ENCODE results near the gene FOXP1. TPM values are rescaled to one million over a fixed set of nuclear protein-coding genes. Genes with fewer than 3 reads are reported as not detected.

Gene FOXP1
- total RNA-seq, 1 donor from 2014 or later = 195 TPM

DNA sequence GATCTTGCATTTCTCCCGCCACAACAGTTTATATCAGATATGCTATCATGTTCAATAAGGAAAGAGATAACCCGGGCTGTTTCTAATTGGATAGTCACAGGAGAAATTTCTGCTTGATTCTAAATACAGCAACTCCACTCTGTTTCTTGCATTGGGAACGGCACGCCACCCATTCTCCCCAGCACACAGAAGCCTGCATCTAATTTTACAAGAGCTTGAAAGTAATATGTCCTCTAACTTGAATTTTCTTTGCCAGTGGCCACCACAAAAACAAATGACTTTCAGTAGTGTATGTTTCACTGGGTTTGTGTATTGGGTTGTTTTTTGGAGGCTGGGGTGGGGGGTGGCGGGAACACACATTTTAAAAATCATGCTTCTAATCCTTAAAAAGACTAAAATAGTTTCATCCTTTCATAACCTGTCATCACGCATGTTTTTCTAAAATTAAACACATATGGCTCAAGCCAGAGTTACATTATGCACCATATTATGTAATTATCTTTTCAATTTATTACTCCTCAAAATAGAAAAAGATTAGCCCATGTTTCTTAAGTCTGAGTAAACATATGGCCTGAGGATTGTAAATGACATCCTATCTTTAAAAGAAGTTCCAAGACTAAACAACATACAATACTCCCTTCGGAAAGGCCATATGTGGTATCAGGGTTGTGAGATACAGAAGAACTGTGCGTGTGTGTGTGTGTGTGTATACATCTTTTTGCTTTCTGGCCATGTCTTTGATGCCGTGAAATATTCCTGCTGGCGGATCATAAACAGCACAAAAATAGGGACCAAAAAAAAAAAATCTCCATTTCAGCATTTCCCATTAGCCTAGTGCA lies 176.3 kb downstream of the FOXP1 start:
- H3K4me1 Mint-ChIP-seq (ENCODE audit: unreplicated experiment) = peaks cover 23% of the 10 kb centered on the region
- H3K27ac Mint-ChIP-seq (ENCODE audit: unreplicated experiment) = peak overlapping the region; percentile 23
- no peak for DNase-seq (ENCODE audit: extremely low spot score, unreplicated experiment)
- H3K4me3 Mint-ChIP-seq (ENCODE audit: unreplicated experiment) = no peak overlapping the region
- no peaks in the 10 kb centered on the region for H3K27me3 Mint-ChIP-seq (ENCODE audit: unreplicated experiment)
- TF ChIP-seq, protein P1, sequence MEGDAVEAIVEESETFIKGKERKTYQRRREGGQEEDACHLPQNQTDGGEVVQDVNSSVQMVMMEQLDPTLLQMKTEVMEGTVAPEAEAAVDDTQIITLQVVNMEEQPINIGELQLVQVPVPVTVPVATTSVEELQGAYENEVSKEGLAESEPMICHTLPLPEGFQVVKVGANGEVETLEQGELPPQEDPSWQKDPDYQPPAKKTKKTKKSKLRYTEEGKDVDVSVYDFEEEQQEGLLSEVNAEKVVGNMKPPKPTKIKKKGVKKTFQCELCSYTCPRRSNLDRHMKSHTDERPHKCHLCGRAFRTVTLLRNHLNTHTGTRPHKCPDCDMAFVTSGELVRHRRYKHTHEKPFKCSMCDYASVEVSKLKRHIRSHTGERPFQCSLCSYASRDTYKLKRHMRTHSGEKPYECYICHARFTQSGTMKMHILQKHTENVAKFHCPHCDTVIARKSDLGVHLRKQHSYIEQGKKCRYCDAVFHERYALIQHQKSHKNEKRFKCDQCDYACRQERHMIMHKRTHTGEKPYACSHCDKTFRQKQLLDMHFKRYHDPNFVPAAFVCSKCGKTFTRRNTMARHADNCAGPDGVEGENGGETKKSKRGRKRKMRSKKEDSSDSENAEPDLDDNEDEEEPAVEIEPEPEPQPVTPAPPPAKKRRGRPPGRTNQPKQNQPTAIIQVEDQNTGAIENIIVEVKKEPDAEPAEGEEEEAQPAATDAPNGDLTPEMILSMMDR (IDR thresholded peaks at IDR 0.05) = no peak
- H3K36me3 Mint-ChIP-seq (ENCODE audit: unreplicated experiment) = peaks cover 4% of the 10 kb centered on the region
- H3K9me3 Mint-ChIP-seq (ENCODE audit: unreplicated experiment) = peaks cover 3% of the 10 kb centered on the region

DNA sequence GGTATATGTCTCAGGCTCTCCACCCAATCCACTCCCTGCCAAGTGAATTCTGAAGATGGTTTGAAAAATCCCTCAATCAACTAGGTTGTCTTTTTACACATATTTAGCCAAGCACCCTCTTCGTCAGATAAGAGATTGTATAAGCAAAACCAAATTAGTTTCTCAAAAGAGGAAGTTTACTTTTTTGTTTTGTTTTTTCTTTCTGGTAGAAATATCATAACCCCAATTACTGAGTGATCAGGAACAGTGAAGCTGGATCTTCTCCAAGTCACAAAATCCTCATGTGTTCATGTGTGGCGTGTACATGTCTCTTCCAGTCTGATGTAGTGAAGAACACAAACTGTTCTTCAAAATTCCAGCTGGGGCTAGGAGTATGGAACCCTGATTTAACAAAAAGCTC lies 180.6 kb downstream of the FOXP1 start:
- peaks cover 3% of the 10 kb centered on the region for H3K9me3 Mint-ChIP-seq (ENCODE audit: unreplicated experiment)
- H3K27ac Mint-ChIP-seq (ENCODE audit: unreplicated experiment) = peak overlapping the region; percentile 20
- TF ChIP-seq, protein P1 (IDR thresholded peaks at IDR 0.05) = no peak
- H3K4me1 Mint-ChIP-seq (ENCODE audit: unreplicated experiment) = peaks cover 34% of the 10 kb centered on the region
- no peak for DNase-seq (ENCODE audit: extremely low spot score, unreplicated experiment)
- no peaks in the 10 kb centered on the region for H3K27me3 Mint-ChIP-seq (ENCODE audit: unreplicated experiment)
- no peak overlapping the region for H3K4me3 Mint-ChIP-seq (ENCODE audit: unreplicated experiment)
- peaks cover 4% of the 10 kb centered on the region for H3K36me3 Mint-ChIP-seq (ENCODE audit: unreplicated experiment)

DNA sequence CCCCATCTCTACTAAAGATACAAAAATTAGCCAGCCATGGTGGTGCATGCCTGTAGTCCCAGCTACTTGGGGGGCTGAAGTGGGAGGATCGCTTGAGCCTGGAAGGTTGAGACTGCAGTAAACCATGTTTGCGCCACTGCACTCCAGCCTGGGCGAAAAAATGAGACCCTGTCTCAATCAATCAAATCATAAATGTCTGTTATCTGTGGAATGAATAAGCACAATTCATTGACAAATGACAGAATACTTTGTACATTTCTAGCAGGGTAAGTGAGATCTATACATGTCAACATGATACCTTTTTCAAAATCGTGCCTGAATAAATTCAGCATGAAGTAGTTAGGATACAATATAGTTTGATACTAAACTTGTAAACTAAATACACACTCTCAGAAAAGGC lies 181.2 kb downstream of the FOXP1 start:
- H3K36me3 Mint-ChIP-seq (ENCODE audit: unreplicated experiment) = peaks cover 4% of the 10 kb centered on the region
- peaks cover 32% of the 10 kb centered on the region for H3K4me1 Mint-ChIP-seq (ENCODE audit: unreplicated experiment)

DNA sequence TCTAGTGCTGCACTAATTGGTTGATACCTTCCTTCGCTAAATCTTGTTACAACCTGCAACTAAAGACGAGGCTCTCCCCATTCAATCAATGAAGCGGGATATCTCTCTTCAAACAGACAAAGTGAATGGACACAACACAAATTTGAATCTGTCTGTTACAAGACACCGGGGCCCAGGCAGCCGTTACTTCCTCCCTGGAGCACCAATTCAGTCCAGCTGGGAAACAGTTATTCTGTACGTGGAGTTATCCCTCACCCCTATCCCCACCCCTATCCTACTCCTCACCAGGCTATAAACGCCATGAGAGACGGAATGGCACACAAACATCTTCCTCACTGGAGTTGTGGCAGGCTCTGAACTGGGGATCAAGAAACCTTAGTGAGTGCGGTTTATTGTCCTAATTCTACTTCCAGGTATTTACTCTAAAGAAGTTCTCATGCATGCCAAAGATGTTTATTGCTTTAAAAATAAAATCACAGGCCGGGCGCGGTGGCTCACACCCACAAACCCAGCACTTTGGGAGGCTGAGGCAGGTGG lies 181.8 kb downstream of the FOXP1 start:
- Mint-ChIP-seq H3K4me1 (ENCODE audit: unreplicated experiment) (peaks cover 35% of the 10 kb centered on the region), H3K27me3 (ENCODE audit: unreplicated experiment) (no peaks in the 10 kb centered on the region), H3K27ac (ENCODE audit: unreplicated experiment) (no peak overlapping the region), H3K9me3 (ENCODE audit: unreplicated experiment) (peaks cover 3% of the 10 kb centered on the region), H3K36me3 (ENCODE audit: unreplicated experiment) (peaks cover 4% of the 10 kb centered on the region), H3K4me3 (ENCODE audit: unreplicated experiment) (no peak overlapping the region)
- TF ChIP-seq, protein P1 (IDR thresholded peaks at IDR 0.05) = no peak
- DNase-seq (ENCODE audit: extremely low spot score, unreplicated experiment) = no peak

More for the DNA sequence above, 181.2 kb downstream of the FOXP1 start:
- H3K27me3 Mint-ChIP-seq (ENCODE audit: unreplicated experiment) = no peaks in the 10 kb centered on the region
- peaks cover 3% of the 10 kb centered on the region for H3K9me3 Mint-ChIP-seq (ENCODE audit: unreplicated experiment)
- TF ChIP-seq, protein P1 (IDR thresholded peaks at IDR 0.05) = no peak
- DNase-seq (ENCODE audit: extremely low spot score, unreplicated experiment) = no peak
- no peak overlapping the region for H3K4me3 Mint-ChIP-seq (ENCODE audit: unreplicated experiment)
- H3K27ac Mint-ChIP-seq (ENCODE audit: unreplicated experiment) = no peak overlapping the region

DNA sequence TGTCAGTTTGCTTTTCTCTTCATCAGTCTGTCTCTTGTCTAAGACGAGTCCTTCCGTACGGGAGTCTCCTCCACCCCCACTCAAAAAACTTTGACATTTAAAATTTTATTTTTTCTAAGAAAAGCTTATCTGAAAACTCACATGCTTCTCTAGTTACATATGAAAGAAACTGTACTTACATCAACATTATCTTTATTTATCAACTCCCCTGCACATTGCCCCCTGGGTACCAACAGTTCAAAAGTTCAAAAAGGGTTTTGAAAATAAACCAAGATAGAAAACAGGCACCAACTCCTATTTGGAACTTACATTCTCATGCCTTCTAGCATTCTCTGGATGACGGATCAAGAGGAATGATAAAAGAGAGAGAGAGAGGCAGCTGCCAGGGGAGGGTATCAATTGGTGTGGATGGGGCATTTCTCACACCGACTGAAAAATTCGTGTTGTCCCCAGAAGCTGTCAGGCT lies 182.5 kb downstream of the FOXP1 start:
- peak overlapping the region; percentile 54 for H3K27ac Mint-ChIP-seq (ENCODE audit: unreplicated experiment)
- DNase-seq (ENCODE audit: extremely low spot score, unreplicated experiment) = no peak
- H3K9me3 Mint-ChIP-seq (ENCODE audit: unreplicated experiment) = peaks cover 3% of the 10 kb centered on the region
- TF ChIP-seq, protein P1 (IDR thresholded peaks at IDR 0.05) = no peak
- peaks cover 39% of the 10 kb centered on the region for H3K4me1 Mint-ChIP-seq (ENCODE audit: unreplicated experiment)
- H3K36me3 Mint-ChIP-seq (ENCODE audit: unreplicated experiment) = peaks cover 3% of the 10 kb centered on the region
- no peaks in the 10 kb centered on the region for H3K27me3 Mint-ChIP-seq (ENCODE audit: unreplicated experiment)
- H3K4me3 Mint-ChIP-seq (ENCODE audit: unreplicated experiment) = no peak overlapping the region
